ENCODE measurements around the gene CRX.
"Not testable (repeated sequence)": the region's sequence is repeated elsewhere in the genome, so short reads cannot be mapped to it uniquely, and the experiment has no call there.

CRX gene

GRCh38 chr19:47804451-47804850, 17.3 kb upstream of the CRX start, which contains the start of gene TPRX1:
TPRX1 (minus strand) TSS chr19:47804551; CDS start chr19:47804539, 12 bp downstream.
- H3K9ac ChIP-seq (ENCODE audit: low read depth, low read length); H3K4me1 ChIP-seq (ENCODE audit: control insufficient read depth, insufficient read depth, low read length); H3K27ac ChIP-seq (ENCODE audit: low read depth, low read length); H3K9me3 ChIP-seq (ENCODE audit: control insufficient read depth, insufficient read depth, low read length); H3K27me3 ChIP-seq (ENCODE audit: control insufficient read depth, insufficient read depth, low read length); H3K36me3 ChIP-seq (ENCODE audit: control insufficient read depth, insufficient read depth, low read length); H3K4me3 ChIP-seq (ENCODE audit: low read depth, low read length): not testable (repeated sequence)

DNA sequence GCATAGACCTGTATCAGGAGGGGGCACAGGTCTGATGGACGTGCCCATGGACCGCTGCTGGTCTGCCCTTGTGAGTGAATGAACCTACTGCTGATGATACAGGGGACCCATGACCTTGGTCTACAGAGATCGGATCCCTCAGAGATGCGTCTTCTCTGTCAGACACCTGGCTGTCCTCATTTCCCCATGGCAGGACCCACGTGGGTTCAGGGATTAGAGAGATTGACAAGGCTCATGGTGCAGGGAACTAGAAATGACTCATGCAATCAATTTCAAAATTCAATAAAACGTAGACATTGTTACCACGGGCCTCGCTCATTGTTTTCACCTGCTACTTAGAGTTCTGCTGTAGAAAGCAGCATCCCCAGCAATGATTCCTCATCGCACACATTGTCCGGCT, 16.4 kb upstream of the CRX start:
- Histone ChIP-seq H3K27me3 (ENCODE audit: control insufficient read depth, insufficient read depth, low read length) (no peaks in the 10 kb centered on the region), H3K27ac (ENCODE audit: low read depth, low read length) (no peak overlapping the region), H3K9ac (ENCODE audit: low read depth, low read length) (no peak overlapping the region), H3K4me1 (ENCODE audit: control insufficient read depth, insufficient read depth, low read length) (no peaks in the 10 kb centered on the region), H3K36me3 (ENCODE audit: control insufficient read depth, insufficient read depth, low read length) (no peaks in the 10 kb centered on the region), H3K4me3 (ENCODE audit: low read depth, low read length) (no peak overlapping the region), H3K9me3 (ENCODE audit: control insufficient read depth, insufficient read depth, low read length) (peaks cover 4% of the 10 kb centered on the region; the same call in 1 of the 2 replicates)

DNA sequence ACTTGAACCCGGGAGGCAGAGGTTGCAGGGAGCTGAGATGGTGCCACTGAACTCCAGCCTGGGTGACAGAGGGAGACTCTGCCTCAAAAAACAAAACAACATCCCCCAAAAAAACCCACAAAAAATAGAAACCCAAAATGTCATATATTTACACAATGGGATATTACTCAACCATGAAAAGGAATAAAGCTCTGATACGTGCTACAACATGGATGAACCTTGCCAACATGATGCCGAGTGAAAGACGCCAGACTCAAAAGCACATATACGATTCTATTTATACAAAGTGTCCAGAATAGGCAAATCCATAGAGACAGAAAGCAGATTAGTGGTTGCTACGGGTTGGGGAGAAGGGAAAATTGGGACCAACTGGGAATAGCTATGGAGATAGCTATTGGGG, 15.3 kb upstream of the CRX start:
- Histone ChIP-seq H3K4me3 (ENCODE audit: low read depth, low read length) (no peak overlapping the region), H3K27me3 (ENCODE audit: control insufficient read depth, insufficient read depth, low read length) (no peaks in the 10 kb centered on the region), H3K27ac (ENCODE audit: low read depth, low read length) (no peak overlapping the region), H3K9me3 (ENCODE audit: control insufficient read depth, insufficient read depth, low read length) (no peaks in the 10 kb centered on the region), H3K9ac (ENCODE audit: low read depth, low read length) (no peak overlapping the region), H3K4me1 (ENCODE audit: control insufficient read depth, insufficient read depth, low read length) (no peaks in the 10 kb centered on the region), H3K36me3 (ENCODE audit: control insufficient read depth, insufficient read depth, low read length) (no peaks in the 10 kb centered on the region)

DNA sequence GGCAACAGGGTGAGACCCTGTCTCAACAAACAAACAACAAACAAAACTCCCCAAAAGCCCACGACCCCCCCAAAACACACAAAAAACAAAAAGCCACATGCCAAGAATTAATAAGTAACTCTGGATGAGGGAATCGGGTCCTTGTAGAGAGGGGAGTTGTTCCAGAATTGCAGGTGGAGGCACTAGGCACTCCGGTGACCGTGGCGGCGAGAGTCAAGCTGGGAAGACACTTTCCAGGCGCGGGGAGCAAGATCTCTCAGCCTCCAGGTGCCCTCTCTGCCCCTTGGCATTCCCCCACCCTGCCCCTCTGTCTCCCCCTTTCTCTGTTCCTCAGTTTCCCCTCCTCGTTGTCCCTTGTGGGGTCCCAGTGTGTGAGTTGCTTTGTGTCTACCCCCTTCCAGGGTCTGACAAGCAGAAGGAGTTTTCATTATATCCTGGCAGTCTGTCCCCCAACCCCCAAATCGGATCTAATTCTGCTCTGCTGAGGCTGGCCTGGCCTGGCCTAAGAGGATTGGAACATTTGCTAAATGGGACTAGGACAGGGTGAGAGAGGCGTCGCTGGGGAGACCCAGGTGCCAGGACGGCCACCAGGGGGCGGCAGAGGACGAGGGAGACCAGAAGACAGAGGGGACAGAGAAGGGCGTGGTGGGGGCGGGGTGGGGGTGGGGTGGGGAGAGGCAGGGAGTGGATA, 8.3 kb upstream of the CRX start:
- Histone ChIP-seq H3K9me3 (ENCODE audit: control insufficient read depth, insufficient read depth, low read length) (no peaks in the 10 kb centered on the region), H3K36me3 (ENCODE audit: control insufficient read depth, insufficient read depth, low read length) (no peaks in the 10 kb centered on the region), H3K4me1 (ENCODE audit: control insufficient read depth, insufficient read depth, low read length) (no peaks in the 10 kb centered on the region), H3K4me3 (ENCODE audit: low read depth, low read length) (no peak overlapping the region), H3K9ac (ENCODE audit: low read depth, low read length) (no peak overlapping the region), H3K27me3 (ENCODE audit: control insufficient read depth, insufficient read depth, low read length) (no peaks in the 10 kb centered on the region), H3K27ac (ENCODE audit: low read depth, low read length) (no peak overlapping the region)

GRCh38 chr19:47813995-47814328, 7.8 kb upstream of the CRX start:
- no peaks in the 10 kb centered on the region for H3K36me3 ChIP-seq (ENCODE audit: control insufficient read depth, insufficient read depth, low read length)
- no peak overlapping the region for H3K4me3 ChIP-seq (ENCODE audit: low read depth, low read length)
- no peaks in the 10 kb centered on the region for H3K9me3 ChIP-seq (ENCODE audit: control insufficient read depth, insufficient read depth, low read length)
- H3K27me3 ChIP-seq (ENCODE audit: control insufficient read depth, insufficient read depth, low read length) = no peaks in the 10 kb centered on the region
- no peak overlapping the region for H3K9ac ChIP-seq (ENCODE audit: low read depth, low read length)
- no peak overlapping the region for H3K27ac ChIP-seq (ENCODE audit: low read depth, low read length)
- no peaks in the 10 kb centered on the region for H3K4me1 ChIP-seq (ENCODE audit: control insufficient read depth, insufficient read depth, low read length)

DNA sequence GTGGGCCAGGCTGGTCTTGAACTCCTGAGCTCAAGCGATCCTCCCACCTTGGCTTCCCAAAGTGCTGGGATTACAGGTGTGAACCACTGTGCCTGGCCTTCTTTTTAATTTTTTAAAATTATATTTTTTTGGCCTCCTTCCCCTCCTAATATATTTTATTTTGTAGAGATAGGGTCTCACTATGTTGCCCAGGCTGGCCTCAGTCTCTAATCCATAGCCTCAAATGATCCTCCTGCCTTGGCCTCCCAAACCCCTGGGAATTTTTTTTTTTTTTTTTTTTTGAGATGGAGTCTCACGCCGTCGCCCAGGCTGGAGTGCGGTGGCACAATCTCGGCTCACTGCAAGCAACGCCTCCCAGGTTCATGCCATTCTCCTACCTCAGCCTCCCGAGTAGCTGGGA, 5.5 kb upstream of the CRX start:
- not testable (repeated sequence) for H3K4me3 ChIP-seq (ENCODE audit: low read depth, low read length); H3K36me3 ChIP-seq (ENCODE audit: control insufficient read depth, insufficient read depth, low read length)

DNA sequence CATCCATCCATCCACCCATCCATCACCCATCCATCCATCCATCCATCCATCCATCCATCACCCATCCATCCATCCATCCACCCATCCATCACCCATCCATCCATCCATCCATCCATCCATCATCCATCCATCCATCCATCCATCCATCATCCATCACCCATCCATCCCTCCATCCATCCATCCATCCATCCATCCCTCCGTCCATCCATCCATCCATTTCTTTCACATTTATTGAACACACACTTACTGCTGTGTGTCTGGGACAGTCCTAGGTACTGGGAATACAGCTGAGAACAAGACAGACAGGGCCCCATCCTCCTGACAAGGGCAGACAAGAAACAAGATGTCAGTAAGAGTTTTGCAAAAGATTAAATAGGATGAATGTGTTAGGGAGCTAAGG, 3.5 kb upstream of the CRX start:
- H3K4me1 ChIP-seq (ENCODE audit: control insufficient read depth, insufficient read depth, low read length) = peaks cover 22% of the 10 kb centered on the region
- H3K4me3 ChIP-seq (ENCODE audit: low read depth, low read length) = not testable (repeated sequence)

More for the DNA sequence above, 5.5 kb upstream of the CRX start:
- H3K9me3 ChIP-seq (ENCODE audit: control insufficient read depth, insufficient read depth, low read length); H3K27ac ChIP-seq (ENCODE audit: low read depth, low read length); H3K9ac ChIP-seq (ENCODE audit: low read depth, low read length); H3K27me3 ChIP-seq (ENCODE audit: control insufficient read depth, insufficient read depth, low read length): not testable (repeated sequence)
- peaks cover 15% of the 10 kb centered on the region for H3K4me1 ChIP-seq (ENCODE audit: control insufficient read depth, insufficient read depth, low read length)

GRCh38 chr19:47819858-47820257, 1.9 kb upstream of the CRX start:
- Histone ChIP-seq H3K9ac (ENCODE audit: low read depth, low read length) (no peak overlapping the region), H3K4me3 (ENCODE audit: low read depth, low read length) (peak overlapping the region; percentile 28; the same call in 1 of the 2 replicates), H3K27me3 (ENCODE audit: control insufficient read depth, insufficient read depth, low read length) (no peaks in the 10 kb centered on the region), H3K9me3 (ENCODE audit: control insufficient read depth, insufficient read depth, low read length) (no peaks in the 10 kb centered on the region), H3K27ac (ENCODE audit: low read depth, low read length) (peak overlapping the region; percentile 53), H3K36me3 (ENCODE audit: control insufficient read depth, insufficient read depth, low read length) (no peaks in the 10 kb centered on the region), H3K4me1 (ENCODE audit: control insufficient read depth, insufficient read depth, low read length) (peaks cover 22% of the 10 kb centered on the region)

More for the DNA sequence above, 3.5 kb upstream of the CRX start:
- H3K9ac ChIP-seq (ENCODE audit: low read depth, low read length); H3K36me3 ChIP-seq (ENCODE audit: control insufficient read depth, insufficient read depth, low read length); H3K27me3 ChIP-seq (ENCODE audit: control insufficient read depth, insufficient read depth, low read length); H3K27ac ChIP-seq (ENCODE audit: low read depth, low read length); H3K9me3 ChIP-seq (ENCODE audit: control insufficient read depth, insufficient read depth, low read length): not testable (repeated sequence)

GRCh38 chr19:47820410-47820809, 1.3 kb upstream of the CRX start:
- no peaks in the 10 kb centered on the region for H3K27me3 ChIP-seq (ENCODE audit: control insufficient read depth, insufficient read depth, low read length)
- H3K4me3 ChIP-seq (ENCODE audit: low read depth, low read length) = no peak overlapping the region
- no peaks in the 10 kb centered on the region for H3K9me3 ChIP-seq (ENCODE audit: control insufficient read depth, insufficient read depth, low read length)
- H3K27ac ChIP-seq (ENCODE audit: low read depth, low read length) = no peak overlapping the region
- peaks cover 22% of the 10 kb centered on the region for H3K4me1 ChIP-seq (ENCODE audit: control insufficient read depth, insufficient read depth, low read length)
- no peaks in the 10 kb centered on the region for H3K36me3 ChIP-seq (ENCODE audit: control insufficient read depth, insufficient read depth, low read length)
- H3K9ac ChIP-seq (ENCODE audit: low read depth, low read length) = no peak overlapping the region

DNA sequence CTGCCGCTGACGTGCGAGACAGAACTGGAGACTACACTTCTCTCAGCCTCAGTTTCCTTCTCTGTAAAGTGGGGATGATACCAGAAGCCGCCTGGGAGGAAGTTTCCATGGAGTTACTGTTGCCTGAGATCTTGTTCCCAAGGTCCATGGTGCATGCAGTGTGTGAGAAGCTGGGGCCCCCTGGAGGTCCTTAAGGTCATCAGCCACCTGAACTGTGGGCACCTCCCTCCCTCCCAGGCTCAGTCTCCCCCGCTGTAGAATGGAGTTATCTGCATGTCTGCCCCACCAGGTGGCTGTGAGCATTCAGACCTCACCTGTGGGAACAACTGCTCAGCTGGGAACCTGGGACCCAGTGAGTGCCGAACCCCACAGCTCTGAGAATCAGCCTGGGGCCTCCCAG, 2.7 kb downstream of the CRX start:
- Histone ChIP-seq H3K27ac (ENCODE audit: low read depth, low read length) (no peak overlapping the region), H3K36me3 (ENCODE audit: control insufficient read depth, insufficient read depth, low read length) (no peaks in the 10 kb centered on the region), H3K9me3 (ENCODE audit: control insufficient read depth, insufficient read depth, low read length) (no peaks in the 10 kb centered on the region), H3K9ac (ENCODE audit: low read depth, low read length) (no peak overlapping the region), H3K4me1 (ENCODE audit: control insufficient read depth, insufficient read depth, low read length) (peaks cover 24% of the 10 kb centered on the region), H3K4me3 (ENCODE audit: low read depth, low read length) (no peak overlapping the region), H3K27me3 (ENCODE audit: control insufficient read depth, insufficient read depth, low read length) (no peaks in the 10 kb centered on the region)

- H3K9me3 ChIP-seq (ENCODE audit: control insufficient read depth, insufficient read depth, low read length) = no peaks in the 10 kb centered on the region
- H3K36me3 ChIP-seq (ENCODE audit: control insufficient read depth, insufficient read depth, low read length) = no peaks in the 10 kb centered on the region
- no peak overlapping the region for H3K27ac ChIP-seq (ENCODE audit: low read depth, low read length)
- no peak overlapping the region for H3K9ac ChIP-seq (ENCODE audit: low read depth, low read length)
- H3K4me3 ChIP-seq (ENCODE audit: low read depth, low read length) = no peak overlapping the region
- H3K27me3 ChIP-seq (ENCODE audit: control insufficient read depth, insufficient read depth, low read length) = no peaks in the 10 kb centered on the region
- H3K4me1 ChIP-seq (ENCODE audit: control insufficient read depth, insufficient read depth, low read length) = peaks cover 5% of the 10 kb centered on the region; the same call in 1 of the 2 replicates
Observed at GRCh38 chr19:47826800-47827199, 5.1 kb downstream of the CRX start.

Measured in HUES48 (cell line).